ENCODE data around the gene CCDC187.

Gene CCDC187

DNA sequence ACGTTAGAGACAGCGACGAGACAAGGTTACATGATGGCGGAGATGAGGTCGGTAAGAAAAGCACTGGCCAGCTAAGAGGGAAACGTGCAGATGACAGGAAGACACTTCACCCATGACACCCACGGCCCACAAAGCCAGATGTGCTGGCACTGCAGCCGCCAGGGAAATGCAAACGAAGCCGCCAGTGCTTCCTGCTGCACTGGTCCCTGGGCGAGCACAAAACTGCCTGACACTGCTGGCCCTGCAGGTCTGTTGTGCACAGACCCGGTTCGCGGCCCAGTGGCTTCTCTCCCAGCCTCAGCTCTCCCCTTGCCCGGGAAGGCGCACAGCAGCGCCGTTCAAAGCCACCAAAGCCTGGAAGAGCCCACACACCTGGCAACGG lies 78.5 kb downstream of the CCDC187 start:
- DNase-seq (ENCODE audit: low read depth) = no peak

DNA sequence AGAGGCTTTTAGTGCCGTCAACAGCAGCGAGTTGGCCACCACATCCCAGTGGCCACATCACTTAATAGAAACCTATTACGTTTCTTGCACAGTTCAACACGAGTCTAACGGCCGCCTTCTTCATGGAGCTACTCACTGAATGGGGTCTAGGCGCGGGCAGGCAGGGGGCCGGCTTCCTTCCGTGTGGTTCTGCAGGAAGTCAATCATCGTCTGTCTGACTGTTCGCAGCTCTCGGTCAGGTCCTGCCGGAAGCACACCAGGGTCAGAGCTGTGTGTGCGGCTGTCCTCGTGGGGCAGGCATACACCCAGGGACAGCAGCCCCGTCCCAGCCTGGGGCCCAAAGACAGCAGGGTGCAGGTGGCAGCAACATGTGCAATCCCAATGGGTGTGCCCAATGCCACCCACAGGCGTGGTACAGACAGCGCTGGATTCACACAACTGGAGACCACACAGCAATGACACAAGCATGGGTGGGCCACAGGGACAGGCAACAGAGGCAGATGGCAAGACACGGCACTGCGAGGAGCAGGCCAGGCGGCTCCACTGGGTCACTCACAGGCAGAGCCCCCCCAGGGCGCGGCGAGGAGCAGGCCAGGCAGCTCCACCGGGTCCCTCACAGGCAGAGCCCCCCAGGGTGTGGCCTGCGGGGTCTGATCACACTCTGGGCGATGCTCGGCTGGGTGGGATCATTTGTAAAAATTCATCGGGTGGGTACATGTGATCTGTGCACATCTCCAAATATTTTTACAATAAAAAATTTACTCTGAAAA lies 79.8 kb downstream of the CCDC187 start:
- no peak for DNase-seq (ENCODE audit: low read depth)

DNA sequence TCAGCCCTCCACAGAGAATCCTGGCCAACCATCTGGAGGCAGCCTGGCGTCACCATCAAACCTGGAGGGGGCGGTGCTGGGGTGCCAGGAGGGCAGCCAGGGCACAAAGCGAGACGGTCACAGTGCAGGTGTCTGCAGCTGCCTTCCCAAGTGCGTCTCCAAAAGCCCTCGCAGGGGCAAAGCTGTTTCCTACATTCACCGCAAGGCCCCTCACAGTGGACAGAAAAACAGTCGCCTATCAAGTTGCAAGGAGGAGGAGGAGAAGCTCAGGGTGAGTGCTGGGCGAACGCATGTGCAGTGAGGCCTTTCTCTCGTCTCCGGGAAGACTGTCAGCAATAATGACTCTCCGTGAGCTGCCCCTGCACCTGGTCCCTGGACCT lies 81.0 kb downstream of the CCDC187 start:
- DNase-seq (ENCODE audit: low read depth) = no peak

DNA sequence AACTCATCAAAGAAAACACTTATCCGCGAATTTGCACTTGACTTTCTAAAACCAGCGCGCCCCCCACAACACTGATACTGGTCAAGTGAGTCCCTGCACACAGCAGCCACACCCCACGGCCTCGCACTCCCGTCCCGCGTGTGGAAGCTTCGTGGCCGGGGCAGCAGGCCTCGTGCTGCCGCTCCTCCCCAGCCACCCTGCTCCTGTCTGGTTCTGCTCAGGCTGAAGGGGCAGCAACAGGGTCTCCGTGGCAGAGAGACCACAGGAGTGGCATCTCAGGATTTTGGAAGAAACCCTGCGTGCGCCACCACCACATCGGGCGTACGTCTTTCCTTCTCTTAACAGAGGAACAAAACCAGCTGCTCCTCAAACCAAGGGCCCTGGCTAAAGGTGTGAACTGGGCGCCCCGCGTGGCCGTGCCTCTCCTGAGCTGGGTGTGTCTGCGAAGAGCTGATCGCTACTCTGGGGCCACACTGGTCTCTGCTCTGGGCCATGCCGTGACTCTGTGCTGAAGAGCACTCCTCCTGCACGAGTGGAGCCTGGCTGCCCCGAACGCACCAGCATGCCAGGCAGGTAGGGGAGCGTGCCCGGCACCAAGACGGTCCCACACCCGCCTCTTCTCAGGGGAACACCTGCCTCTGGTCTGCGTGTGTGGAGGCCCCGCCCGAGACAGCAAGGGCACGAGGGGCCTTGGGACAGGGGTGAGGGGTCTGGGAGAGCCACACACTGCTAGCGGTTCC lies 81.6 kb downstream of the CCDC187 start:
- DNase-seq (ENCODE audit: low read depth) = no peak

DNA sequence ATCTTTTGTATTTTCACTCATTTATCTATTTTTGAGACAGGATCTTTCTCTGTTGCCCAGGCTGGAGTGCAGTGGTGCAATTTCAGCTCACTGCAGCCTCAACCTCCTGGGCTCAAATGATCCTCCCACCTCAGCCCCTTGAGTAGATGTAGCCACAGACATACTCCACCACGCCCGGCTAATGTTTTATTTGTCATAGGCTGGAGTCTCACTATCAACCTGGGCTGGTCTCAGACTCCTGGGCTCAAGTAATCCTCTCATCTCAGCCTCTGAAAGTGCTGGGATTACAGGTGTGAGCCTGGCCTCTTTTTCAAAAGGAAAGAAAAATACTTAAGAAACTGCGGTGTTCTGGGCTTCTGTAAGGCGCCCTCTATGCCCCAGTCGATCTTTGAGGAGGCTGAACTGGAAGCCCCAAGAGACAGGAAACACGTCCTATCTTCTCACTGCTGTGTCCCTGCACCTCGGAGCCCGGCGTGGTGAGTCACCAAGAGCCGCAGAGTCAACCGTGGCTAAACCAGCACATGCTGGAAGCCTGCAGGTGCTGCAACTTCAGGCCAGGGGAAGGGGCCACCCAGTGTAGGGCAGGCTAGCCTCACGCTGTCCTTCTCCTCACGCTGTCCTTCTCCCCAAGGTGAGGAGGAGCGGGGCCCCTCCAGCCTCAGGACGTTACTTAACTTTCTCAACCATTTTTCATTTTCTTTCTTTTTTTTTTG lies 83.7 kb downstream of the CCDC187 start:
- no peak for DNase-seq (ENCODE audit: low read depth)

DNA sequence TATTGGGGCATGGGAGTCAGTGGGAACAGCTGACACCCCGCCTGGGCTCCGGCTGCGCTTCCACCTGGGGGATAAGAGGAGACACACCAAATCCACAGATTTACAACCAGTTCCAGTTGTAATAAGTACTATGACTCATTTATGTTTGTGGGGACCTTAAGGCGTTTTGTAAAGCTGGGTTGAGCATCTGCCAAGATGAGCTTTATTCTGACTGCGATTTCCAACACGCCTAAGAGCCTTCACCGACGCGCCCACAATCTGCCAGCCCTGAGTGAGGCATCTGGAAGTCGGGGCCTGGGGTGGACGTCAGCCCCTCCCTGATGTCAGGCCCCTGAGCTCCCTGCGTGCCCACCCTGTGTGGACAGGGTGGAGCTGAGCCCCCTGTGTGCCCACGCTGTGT lies 84.6 kb downstream of the CCDC187 start:
- DNase-seq (ENCODE audit: low read depth) = no peak

DNA sequence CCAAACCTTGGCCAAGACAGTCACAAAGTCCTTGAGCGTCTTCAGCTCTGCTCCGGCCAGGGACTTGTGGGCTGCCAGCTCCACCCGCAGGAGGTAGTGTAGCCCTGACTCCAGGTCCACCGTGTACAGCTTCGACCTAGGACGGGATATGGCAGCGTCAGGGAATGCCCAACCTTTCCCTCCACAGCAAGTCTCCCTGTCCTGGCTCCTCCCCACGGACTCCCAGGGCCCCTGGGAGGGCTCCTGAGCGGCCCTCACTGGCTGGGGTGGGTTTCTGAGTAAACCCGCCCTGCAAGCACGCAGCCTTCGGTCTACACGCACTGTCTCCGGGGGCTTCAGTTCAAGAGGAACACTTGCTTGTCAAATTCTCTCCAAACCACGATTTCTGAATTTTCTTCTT lies 85.2 kb downstream of the CCDC187 start:
- no peak for DNase-seq (ENCODE audit: low read depth)

DNA sequence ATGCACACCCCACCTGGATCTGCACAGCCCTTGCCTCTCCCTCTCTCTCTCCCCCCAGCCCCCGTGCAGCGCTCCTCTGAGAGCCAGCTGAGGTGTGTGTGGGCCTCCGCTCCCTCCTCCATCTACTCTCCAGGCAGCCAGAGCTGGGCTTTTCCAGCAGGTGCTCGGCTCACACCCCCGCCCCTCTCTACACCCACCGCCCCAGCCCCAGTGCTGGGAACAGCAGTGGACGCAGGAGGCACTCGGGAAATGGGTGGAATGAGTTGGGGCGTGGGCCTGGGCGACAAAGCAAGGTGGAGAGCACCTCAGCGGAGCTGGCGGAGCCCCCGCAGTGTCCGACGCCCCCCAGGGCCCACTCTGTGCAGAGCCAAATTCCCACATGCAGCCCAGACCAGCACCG lies 85.6 kb downstream of the CCDC187 start:
- no peak for DNase-seq (ENCODE audit: low read depth)

DNA sequence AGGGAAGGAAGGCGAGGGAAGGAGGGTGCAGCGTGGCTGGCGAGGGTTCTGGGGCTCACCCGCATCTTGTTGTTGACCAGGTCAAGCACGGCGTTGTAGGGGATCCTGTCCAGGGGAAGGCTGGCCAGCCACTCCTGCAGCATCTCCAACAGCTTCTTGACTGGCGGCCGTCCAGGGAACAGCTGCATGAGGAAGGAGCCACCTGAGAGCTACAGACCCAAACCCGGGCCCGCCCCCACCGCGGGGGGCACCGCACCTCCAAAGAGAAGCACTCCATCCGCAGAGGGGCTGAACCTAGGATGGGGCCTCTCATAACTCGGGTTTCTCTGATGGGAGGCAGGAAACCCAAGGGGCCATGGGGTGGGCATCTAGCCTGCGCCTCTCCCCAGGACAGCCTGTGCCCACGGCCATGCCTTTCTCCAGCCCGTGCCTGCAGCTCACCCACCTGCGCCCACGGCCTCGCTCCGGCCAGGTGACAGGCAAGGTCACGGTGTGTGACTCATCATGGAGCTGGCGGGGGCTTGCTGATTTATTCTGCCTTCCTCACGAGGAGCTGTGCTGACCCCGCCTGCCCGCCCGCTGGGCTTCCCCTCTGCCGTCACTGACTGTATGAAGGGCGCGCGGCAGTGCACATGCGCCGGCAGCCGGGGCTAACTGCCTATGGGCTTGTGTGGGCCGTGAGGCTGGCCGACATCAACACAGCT lies 87.2 kb downstream of the CCDC187 start:
- DNase-seq (ENCODE audit: low read depth) = no peak

DNA sequence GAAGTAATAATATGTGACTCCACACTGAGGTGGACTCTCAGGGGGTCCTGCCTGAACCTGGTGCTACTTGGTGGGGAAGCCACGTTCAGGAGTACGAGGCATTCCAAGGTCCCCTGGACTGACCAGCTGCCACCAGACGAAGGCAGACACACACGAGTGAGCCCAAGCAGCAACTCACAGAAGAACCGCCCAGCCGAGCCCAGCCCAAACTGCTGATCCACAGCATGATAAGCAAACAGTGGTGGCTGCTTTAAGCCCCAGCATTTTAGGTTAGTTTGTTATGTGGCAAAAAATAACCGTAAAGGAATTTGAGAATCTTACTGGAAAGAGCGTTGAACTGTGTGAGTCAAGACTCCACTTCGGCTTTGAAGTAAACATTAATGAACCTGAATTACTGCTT lies 90.2 kb downstream of the CCDC187 start:
- DNase-seq (ENCODE audit: low read depth) = no peak

DNA sequence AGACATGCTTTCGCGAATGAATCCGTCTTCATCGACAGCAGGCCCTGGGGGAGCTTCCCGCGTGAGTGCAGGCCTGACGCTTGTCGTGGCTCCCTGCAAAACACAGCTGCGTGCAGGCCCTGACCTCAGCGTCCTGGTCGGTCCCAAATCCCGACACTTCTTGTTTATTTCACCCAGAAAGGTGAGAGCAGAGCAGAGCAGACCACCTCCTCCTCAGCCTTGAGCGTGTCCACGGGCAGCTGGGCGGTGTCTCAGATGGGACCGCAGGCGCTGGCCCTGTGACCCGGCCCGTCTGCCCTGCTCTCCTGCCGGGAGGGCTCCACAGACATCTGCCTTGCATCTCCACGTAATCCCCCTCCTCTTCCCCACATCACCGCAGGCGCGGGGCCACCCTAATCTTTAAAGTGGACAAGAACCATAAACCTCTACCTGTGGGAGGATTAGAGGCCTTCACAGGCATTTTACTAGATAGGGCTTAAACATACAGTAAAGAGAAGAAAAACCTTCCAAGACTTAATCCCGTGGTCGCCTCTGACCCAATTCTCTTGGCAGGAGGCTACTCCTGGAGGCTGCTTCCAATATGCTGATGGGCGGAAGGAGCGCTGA lies 91.4 kb downstream of the CCDC187 start:
- no peak for DNase-seq (ENCODE audit: low read depth)

DNA sequence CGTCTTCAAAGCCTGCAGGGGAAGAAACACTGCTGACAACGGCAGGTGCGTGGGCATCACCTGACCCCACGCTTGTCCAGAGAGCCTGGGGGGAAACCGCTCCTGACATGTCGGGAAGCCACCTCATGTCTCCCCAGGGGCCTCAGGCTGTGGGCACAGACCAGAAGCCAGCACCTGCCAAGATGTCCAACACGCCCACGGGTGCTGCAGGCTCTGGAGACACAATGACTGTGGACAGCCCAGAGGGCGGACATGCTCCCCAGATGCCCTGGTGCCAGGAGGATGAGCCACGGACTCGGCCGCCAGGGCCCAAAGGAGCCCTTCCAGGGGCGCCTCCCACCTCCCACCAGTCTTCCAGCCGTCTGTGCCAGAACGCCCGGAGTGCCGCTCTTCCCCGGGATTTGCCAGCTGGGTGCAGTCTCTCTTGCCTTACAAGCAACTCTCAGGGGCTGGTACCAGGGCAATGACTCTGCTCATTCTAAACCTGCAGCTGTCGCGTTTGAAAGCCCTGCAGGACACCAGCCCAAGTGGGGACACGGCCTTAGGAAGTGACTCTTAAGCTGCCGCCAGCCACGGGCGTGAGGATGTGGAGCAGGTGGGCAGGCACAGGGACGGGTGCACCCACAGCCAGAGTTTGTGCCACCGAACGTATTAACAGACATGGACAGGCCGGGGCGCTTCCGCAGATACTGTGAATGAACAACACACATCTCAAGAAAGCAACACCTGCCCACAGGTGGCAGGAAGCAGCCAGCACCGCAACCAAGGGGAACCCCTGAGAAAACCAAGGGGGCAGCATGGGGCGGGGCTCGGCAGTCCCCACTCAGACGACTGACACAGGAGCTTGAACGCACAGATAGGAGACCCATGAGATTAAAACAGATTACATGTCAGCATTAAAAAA lies 92.2 kb downstream of the CCDC187 start:
- no peak for DNase-seq (ENCODE audit: low read depth)

DNA sequence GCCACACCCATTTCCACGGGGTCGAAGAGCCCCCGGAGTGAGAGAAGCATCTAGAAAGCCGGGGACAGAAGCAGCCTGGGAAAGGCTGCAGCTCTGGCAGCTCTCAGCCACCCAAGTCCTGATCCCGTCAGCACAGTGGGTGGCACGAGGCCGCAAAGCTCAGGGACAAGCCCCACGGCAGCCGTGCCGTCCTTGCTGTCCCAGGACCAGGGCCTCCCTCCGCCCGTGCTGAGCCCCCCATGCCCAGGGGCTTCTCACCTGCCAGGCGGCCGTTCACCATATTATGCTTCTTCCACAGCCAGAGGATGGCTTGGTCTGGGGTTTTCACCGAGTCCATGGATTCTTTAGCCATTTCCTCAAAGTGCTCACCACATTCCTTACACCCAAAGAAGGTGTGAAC lies 92.9 kb downstream of the CCDC187 start:
- DNase-seq (ENCODE audit: low read depth) = no peak

DNA sequence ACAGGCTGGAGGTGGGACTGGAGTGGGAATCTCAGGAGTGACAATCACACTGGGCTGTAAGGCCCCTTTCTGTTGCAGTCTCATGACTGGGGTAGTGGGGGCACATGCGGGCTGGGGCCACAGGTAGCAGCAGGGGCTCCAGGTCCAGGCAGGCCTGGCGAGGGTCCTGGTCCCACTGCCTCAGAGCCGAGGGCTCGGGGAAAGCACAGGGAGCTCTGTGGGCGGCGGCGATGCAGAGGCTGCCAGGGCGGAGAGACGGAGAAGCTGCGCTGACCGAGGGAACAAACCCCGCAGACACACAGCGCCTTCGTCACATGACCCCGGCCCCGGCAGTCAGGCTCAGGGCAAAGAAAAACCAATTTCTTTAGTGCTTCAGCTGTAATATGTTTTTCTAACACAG lies 93.6 kb downstream of the CCDC187 start:
- DNase-seq (ENCODE audit: low read depth) = no peak

DNA sequence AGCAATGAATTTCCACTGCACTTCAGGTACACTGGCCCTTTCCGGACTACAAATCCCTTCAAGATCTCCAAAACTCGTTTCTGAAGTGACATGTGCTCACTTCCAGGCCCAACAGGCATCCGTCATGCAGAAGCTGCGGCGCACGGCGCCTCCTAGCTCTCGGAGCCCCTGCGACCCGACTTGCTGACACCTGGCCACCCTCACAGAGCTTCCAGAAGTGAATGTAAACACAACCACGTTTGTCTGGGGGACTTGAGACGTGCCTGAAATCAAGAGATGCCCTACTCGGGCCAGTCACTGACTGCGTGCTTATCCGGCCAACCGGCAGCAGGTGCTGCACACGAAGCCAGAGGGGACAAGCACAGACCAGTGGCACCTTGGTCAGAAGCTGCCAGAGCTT lies 94.1 kb downstream of the CCDC187 start:
- no peak for DNase-seq (ENCODE audit: low read depth)

DNA sequence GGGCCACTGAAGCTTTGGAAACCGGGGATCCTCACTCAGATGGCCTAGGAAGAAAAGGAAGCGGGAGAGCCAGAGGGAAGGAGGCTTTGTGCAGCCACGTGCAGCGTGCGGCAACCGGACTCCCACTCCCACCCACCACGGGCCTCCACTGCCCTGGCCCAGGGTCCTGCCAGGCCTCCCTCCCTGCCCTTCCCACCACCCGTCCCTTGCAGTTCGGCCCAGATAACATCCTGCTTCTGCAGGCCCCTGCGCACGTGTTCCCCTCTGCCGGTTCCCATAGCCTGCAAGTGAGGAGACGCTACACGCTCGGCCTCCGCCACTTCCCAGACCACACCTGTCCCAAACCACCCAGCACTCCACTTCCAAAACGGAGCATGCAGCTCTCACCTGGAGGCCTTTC lies 94.7 kb downstream of the CCDC187 start:
- DNase-seq (ENCODE audit: low read depth) = no peak

DNA sequence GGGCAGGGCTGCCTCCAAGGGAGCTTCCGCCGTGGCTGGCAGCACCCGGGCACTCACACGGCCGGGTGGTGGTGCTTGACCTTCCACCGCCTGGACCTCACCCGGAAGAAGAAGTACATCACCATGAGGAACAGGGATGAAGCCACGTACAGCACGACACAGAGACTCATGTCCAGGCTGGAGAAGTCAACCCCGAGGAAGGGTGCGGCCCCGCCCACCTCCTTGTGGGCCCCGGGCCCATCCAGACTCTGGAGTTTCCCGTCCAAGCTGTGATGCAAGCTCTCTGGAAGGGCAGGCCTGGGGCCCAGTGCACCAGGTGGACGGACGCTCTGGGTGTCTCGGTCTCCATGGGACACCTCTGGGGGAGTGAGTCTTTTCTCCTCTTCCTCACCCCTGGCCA lies 95.2 kb downstream of the CCDC187 start:
- DNase-seq (ENCODE audit: low read depth) = no peak

DNA sequence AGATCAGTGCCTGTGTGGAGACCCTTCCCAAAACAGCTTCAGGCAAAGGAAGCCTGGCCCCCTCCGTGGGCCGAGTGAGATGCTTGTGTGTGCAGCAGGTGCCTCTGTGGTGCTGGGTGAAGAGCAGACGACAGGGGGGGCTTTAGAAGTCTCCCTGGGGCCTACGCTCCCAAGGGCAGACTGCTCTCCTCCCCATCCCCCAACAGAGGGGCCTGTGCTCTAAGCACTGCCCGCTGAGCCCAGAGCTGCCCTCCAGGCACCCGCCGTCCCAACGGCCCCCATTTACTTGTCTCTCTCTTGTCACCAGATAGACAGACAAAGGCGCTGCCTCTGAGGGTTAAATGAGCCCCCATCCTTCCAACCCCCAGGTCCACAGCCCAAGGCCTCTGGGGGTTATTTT lies 96.3 kb downstream of the CCDC187 start:
- DNase-seq (ENCODE audit: low read depth) = no peak

DNA sequence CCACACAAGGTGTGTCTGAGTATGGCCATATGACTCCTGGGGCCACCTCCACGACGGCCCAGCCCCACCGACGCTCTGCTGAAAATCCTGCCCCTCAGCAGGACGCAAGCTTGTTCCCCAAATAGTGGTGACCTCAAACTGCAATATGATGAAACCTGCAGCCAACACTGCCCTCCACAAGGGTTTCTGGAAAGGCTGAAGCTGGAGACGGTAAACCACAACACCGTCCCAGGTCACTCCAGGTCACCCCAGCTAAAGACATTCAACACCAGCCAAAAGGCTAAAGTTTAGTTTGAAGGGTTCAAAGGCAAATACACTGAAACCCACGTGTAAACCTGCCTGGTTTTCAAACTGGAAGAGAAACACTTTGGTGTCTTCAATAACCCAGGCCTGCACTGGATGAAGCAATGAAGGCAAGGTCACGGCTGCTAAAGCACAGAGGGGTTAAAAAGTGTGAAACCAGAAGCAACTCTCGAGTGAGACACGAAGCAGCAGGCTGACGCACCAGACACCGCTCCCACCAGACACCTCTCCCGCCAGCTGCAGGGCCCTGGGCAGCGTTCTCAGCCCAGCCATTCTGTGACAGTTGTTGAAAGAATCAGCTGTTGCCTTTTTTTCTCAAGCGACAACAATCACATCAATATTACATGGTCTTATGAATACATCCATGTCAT lies 97.2 kb downstream of the CCDC187 start:
- no peak for DNase-seq (ENCODE audit: low read depth)

DNA sequence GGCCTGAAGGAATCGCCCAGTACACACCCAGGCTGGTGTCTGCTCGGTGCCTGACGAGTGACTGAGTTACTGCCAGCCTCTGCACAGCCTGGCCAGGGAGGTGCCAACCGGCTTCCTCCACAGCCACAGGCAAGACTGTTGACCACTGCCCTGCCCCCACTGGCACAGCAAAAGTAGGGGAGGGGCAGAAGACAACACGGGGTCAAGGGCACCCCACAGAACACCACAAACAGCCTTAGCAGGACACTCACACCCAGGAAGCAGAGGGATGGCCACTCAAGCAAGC lies 98.2 kb downstream of the CCDC187 start:
- DNase-seq (ENCODE audit: low read depth) = no peak

Measured in stimulated activated CD8-positive, alpha-beta memory T cell treated with anti-CD3 and anti-CD28 coated beads, Interleukin-12 subunit alpha, Interleukin-12 subunit beta, amount 100 ng/mL, for 1 hour (primary cell).